Adrenal gland (tissue), 5 donors: ENCODE data around the gene SOX12.

Experiments
- POLR2A ChIP-seq, 2 donors: fragments of 450-650 bp; IDR thresholded peaks; one replicate each; pipeline ENCODE4 v1.6.1; 2017; ENCODE audit warnings: antibody characterized with exemption in 2 of 2, mild to moderate bottlenecking in 2 of 2, moderate library complexity in 1 of 2
- TF ChIP-seq, protein P1 (sequence below), 6 experiments: fragments of 450-650 bp in 4 of 6; fragments of 200-600 bp in 2 of 6; sonication (generic) in 1 of 6; IDR thresholded peaks; 1 replicate in 5 of 6; 2 replicates in 1 of 6; pipeline versions ENCODE4 v1.5.1 to v1.8.0; 2016 to 2021; ENCODE audit warnings: antibody characterized with exemption in 6 of 6, mild to moderate bottlenecking in 2 of 6, moderate library complexity in 1 of 6
- donor health status: DM: no; HTN: no; CAD: no.

DNA sequence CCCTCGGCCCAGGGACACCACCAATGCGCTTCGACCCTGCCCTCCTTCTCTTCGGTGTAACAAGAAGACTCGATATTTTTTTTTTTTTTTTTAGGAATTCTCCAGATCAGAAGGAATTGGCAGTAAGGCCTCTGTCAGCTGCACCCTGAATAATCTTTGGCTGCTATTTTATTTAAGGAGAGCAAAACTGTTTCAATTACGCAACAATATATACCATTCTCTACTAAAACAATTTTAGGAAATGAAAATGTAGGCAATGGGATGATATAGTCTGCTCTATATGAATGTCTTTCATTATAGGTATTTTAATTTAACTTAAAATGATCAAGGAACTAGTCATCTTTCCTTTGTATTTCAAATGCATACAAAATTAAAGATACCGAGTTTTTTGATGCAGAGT lies 14.7 kb upstream of the SOX12 start:
- TF ChIP-seq, protein P1, sequence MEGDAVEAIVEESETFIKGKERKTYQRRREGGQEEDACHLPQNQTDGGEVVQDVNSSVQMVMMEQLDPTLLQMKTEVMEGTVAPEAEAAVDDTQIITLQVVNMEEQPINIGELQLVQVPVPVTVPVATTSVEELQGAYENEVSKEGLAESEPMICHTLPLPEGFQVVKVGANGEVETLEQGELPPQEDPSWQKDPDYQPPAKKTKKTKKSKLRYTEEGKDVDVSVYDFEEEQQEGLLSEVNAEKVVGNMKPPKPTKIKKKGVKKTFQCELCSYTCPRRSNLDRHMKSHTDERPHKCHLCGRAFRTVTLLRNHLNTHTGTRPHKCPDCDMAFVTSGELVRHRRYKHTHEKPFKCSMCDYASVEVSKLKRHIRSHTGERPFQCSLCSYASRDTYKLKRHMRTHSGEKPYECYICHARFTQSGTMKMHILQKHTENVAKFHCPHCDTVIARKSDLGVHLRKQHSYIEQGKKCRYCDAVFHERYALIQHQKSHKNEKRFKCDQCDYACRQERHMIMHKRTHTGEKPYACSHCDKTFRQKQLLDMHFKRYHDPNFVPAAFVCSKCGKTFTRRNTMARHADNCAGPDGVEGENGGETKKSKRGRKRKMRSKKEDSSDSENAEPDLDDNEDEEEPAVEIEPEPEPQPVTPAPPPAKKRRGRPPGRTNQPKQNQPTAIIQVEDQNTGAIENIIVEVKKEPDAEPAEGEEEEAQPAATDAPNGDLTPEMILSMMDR (IDR thresholded peaks at IDR 0.05): no peak
- TF ChIP-seq POLR2A (IDR thresholded peaks at IDR 0.05): no peak
